HG03575 (cell line): ENCODE results near the gene LBP.

Experiments
- ATAC-seq: cut with Tn5 transposase; IDR thresholded peaks from one replicate; pipeline ENCODE4 v1.9.1; 2021; ENCODE audit not compliant: unreplicated experiment, insufficient number of reproducible peaks, low FRiP score; ENCODE audit errors: extremely low read depth

Gene LBP

GRCh38 chr20:38342713-38343310 is 3.5 kb upstream of the LBP start:
- no peak for ATAC-seq

GRCh38 chr20:38343311-38344106 is 2.8 kb upstream of the LBP start:
- ATAC-seq = no peak

- ATAC-seq = no peak
These were observed 2.1 kb upstream of the LBP start for GRCh38 chr20:38344107-38344701.

- ATAC-seq = no peak
These were observed 639 bp upstream of the LBP start for GRCh38 chr20:38345643-38346042.

GRCh38 chr20:38346741-38347140 is 459 bp downstream of the LBP start:
- no peak for ATAC-seq

- no peak for ATAC-seq
These were observed 3.6 kb downstream of the LBP start for GRCh38 chr20:38349856-38350255.

GRCh38 chr20:38350879-38351775 is 4.8 kb downstream of the LBP start:
- no peak for ATAC-seq

GRCh38 chr20:38353316-38353715 is 7.0 kb downstream of the LBP start:
- ATAC-seq = no peak

- no peak for ATAC-seq
These were observed 7.9 kb downstream of the LBP start for GRCh38 chr20:38354227-38354626.

GRCh38 chr20:38355161-38356012 is 9.1 kb downstream of the LBP start:
- ATAC-seq = no peak

- no peak for ATAC-seq
These were observed 11.4 kb downstream of the LBP start for GRCh38 chr20:38357653-38358207.

GRCh38 chr20:38358556-38358955 is 12.3 kb downstream of the LBP start:
- ATAC-seq = no peak

- ATAC-seq = no peak
These were observed 16.9 kb downstream of the LBP start for GRCh38 chr20:38363004-38363747.

GRCh38 chr20:38369389-38369788 is 23.1 kb downstream of the LBP start:
- no peak for ATAC-seq

- ATAC-seq = no peak
These were observed 26.5 kb downstream of the LBP start for GRCh38 chr20:38372806-38373205.

- no peak for ATAC-seq
These were observed 27.1 kb downstream of the LBP start for GRCh38 chr20:38373231-38373867.

GRCh38 chr20:38373898-38374297 is 27.6 kb downstream of the LBP start:
- no peak for ATAC-seq
